Astrocyte (in vitro differentiated cells and primary cell): Measurements from ENCODE around the gene TAP2.

ENCODE experiments used
- EZH2 ChIP-seq: IDR thresholded peaks from 2 replicates; pipeline ENCODE4 v1.6.1; 2012; ENCODE audit warnings: mild to moderate bottlenecking, low read length, inconsistent platforms; ENCODE audit not compliant: insufficient read depth
- TF ChIP-seq, protein P1 (sequence below): IDR thresholded peaks from 2 replicates; pipeline ENCODE4 v1.5.1; 2011; ENCODE audit warnings: low read depth, mild to moderate bottlenecking, inconsistent platforms, low read length, moderate library complexity; ENCODE audit not compliant: insufficient read depth

DNA sequence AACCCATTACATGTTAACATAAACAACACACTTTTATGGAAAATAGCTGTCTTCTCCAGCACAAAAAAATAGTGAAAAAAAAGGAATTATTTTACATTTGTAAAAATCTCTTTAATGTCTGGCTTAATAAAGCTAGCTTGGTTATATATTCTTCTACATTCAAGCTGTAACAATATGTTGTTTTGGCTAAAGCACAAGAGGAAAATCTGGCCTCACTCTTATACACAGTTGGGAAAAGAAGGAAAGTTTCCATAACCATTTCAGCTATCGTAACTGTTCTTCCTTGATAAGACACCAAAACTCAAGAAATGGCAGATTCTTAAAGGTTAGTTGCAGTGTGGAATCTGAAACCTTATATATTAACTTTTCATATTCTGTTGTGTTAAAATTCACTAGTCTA is 29.4 kb downstream of the TAP2 start:
- TF ChIP-seq, protein P1, sequence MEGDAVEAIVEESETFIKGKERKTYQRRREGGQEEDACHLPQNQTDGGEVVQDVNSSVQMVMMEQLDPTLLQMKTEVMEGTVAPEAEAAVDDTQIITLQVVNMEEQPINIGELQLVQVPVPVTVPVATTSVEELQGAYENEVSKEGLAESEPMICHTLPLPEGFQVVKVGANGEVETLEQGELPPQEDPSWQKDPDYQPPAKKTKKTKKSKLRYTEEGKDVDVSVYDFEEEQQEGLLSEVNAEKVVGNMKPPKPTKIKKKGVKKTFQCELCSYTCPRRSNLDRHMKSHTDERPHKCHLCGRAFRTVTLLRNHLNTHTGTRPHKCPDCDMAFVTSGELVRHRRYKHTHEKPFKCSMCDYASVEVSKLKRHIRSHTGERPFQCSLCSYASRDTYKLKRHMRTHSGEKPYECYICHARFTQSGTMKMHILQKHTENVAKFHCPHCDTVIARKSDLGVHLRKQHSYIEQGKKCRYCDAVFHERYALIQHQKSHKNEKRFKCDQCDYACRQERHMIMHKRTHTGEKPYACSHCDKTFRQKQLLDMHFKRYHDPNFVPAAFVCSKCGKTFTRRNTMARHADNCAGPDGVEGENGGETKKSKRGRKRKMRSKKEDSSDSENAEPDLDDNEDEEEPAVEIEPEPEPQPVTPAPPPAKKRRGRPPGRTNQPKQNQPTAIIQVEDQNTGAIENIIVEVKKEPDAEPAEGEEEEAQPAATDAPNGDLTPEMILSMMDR: no peak
- TF ChIP-seq EZH2: no peak
